Fibroblast of lung (primary cell): ENCODE data around the gene POLR2F.

Experiments
- CTCF ChIP-seq, 2 donors: IDR thresholded peaks in 1 of 2; conservative IDR thresholded peaks in 1 of 2; 1 replicate in 1 of 2; 2 replicates in 1 of 2; pipeline ENCODE4 v1.5.1; 2011 to 2012; ENCODE audit warnings: low read length in 2 of 2, control low read depth in 1 of 2, inconsistent platforms in 1 of 2, low read depth in 1 of 2, mild to moderate bottlenecking in 1 of 2
- EZH2 ChIP-seq: IDR thresholded peaks from 2 replicates; pipeline ENCODE4 v1.5.1; 2012; ENCODE audit warnings: low read length, control low read depth, mild to moderate bottlenecking; ENCODE audit errors: missing control alignments

- TF ChIP-seq CTCF (conservative IDR thresholded peaks at IDR 0.05 in 1 of 2, IDR thresholded peaks at IDR 0.05 in 1 of 2; ENCODE audit: low read depth in 1 of 2, low read length in 2 of 2) (no peak), EZH2 (no peak)
Measured at GRCh38 chr22:37953437-37954179, at the start of gene POLR2F, which contains the start of gene C22orf23.
